PC-9 (cell line): Measurements from ENCODE around the gene MB21D2. TPM values are rescaled to one million over a fixed set of nuclear protein-coding genes. Genes with fewer than 3 reads are reported as not detected.

Source experiments
- BruUV-seq: library from RNA; stranded (reverse); fragments of 400-500 nt; replicated peaks from 2 replicates; lab custom pipeline; 2021; lab: Mats Ljungman, UMichigan
- CTCF ChIA-PET: fragments of 300-600 bp; sonication (Branson Sonifier 250); formaldehyde crosslinking; loops from one replicate; lab custom pipeline; 2022; ENCODE audit warnings: antibody characterized with exemption; lab: Charles Lee
- POLR2A ChIA-PET: fragments of 300-600 bp; sonication (Branson Sonifier 250); formaldehyde crosslinking; loops from one replicate; lab custom pipeline; 2022; ENCODE audit warnings: antibody characterized with exemption; ENCODE audit not compliant: unreplicated experiment; lab: Charles Lee
- DNase-seq, 2 experiments: peaks; one replicate each; pipeline versions ENCODE4 v3.0.0 to v3.0.0-alpha.2; 2015 to 2022; ENCODE audit warnings: mixed read lengths in 1 of 2
- H2AFZ ChIP-seq: fragments of 200-600 bp; sonication (generic); 2 replicates; pipeline ENCODE4 v1.8.1; 2017; ENCODE audit warnings: antibody characterized with exemption
- H3F3A ChIP-seq: fragments of 200-600 bp; sonication (generic); 2 replicates; pipeline ENCODE4 v1.8.1; 2017; ENCODE audit warnings: antibody characterized with exemption, mild to moderate bottlenecking, low read depth; ENCODE audit not compliant: insufficient read depth
- H3K27ac ChIP-seq: fragments of 200-600 bp; sonication (generic); 2 replicates; pipeline ENCODE4 v1.6.1; 2016; ENCODE audit warnings: mixed run types
- H3K27me3 ChIP-seq: fragments of 200-600 bp; sonication (generic); 2 replicates; pipeline ENCODE4 v1.6.1; 2016; ENCODE audit warnings: low read depth, mixed run types; ENCODE audit not compliant: insufficient read depth
- H3K36me3 ChIP-seq: fragments of 200-600 bp; sonication (generic); 2 replicates; pipeline ENCODE4 v1.6.1; 2016; ENCODE audit warnings: low read depth, mixed run types
- H3K4me1 ChIP-seq: fragments of 200-600 bp; sonication (generic); replicated peaks from 2 replicates; pipeline ENCODE4 v1.6.1; 2016; ENCODE audit warnings: mixed run types; ENCODE audit not compliant: insufficient read depth
- H3K4me2 ChIP-seq: fragments of 200-600 bp; sonication (generic); 2 replicates; pipeline ENCODE4 v1.6.1; 2017; ENCODE audit warnings: mixed run types
- H3K4me3 ChIP-seq: fragments of 200-600 bp; sonication (generic); 2 replicates; pipeline ENCODE4 v1.6.1; 2016; ENCODE audit warnings: mixed run types
- H3K79me2 ChIP-seq: fragments of 200-600 bp; sonication (generic); 2 replicates; pipeline ENCODE4 v1.6.1; 2017; ENCODE audit warnings: low read depth, mixed run types
- H3K9me2 ChIP-seq: fragments of 200-600 bp; sonication (generic); 2 replicates; pipeline ENCODE4 v1.8.1; 2017; ENCODE audit warnings: mild to moderate bottlenecking; ENCODE audit not compliant: insufficient read depth
- H3K9me3 ChIP-seq: fragments of 200-600 bp; sonication (generic); 2 replicates; pipeline ENCODE4 v1.8.1; 2016; ENCODE audit warnings: low read depth; ENCODE audit not compliant: insufficient read depth
- H4K20me1 ChIP-seq: fragments of 200-600 bp; sonication (generic); 2 replicates; pipeline ENCODE4 v1.8.1; 2017; ENCODE audit not compliant: insufficient read depth
- CTCF ChIP-seq: fragments of 200-600 bp; sonication (generic); conservative IDR thresholded peaks from 2 replicates; pipeline ENCODE4 v1.6.1; 2017; ENCODE audit warnings: mixed run types, antibody characterized with exemption, mild to moderate bottlenecking, moderate library complexity
- EZH2 ChIP-seq: fragments of 200-600 bp; sonication (generic); IDR thresholded peaks from 2 replicates; pipeline ENCODE4 v1.8.0; 2017; ENCODE audit warnings: antibody characterized with exemption, low read depth
- intact Hi-C: fragments of 100-400 bp; cut with micrococcal nuclease; formaldehyde crosslinking; loops from one replicate; pipeline ENCODE4 v1.10.0; 2022; ENCODE audit not compliant: unreplicated experiment
- total RNA-seq: library from RNA; stranded (reverse); gene quantifications from 2 replicates; pipeline ENCODE4 v1.2.3, GENCODE V29; 2021

MB21D2 gene
- total RNA-seq, 1 experiment from 2014 or later = 5.1 TPM

- no peak overlapping the region for H3K4me2 ChIP-seq
- TF ChIP-seq CTCF (no peak), EZH2 (no peak)
- BruUV-seq = no TSS peak
Observed at GRCh38 chr3:192927016-192927415, 9.4 kb upstream of the MB21D2 start.

GRCh38 chr3:192923731-192924130, 6.1 kb upstream of the MB21D2 start:
- BruUV-seq = no TSS peak
- no peaks in the 10 kb centered on the region for H3K79me2 ChIP-seq
- intact Hi-C loops = loop anchor here (10.0 kb wide), 1 partner anchor 359 kb away; no protein-coding TSS in a partner anchor
- ChIA-PET CTCF (interaction anchor here (0.5 kb wide), 1 partner anchor 111 kb away, joined by 8 read pairs; no protein-coding TSS in a partner anchor), POLR2A (interaction anchor here (0.8 kb wide), 1 partner anchor 72 kb away, joined by 4 read pairs; no protein-coding TSS in a partner anchor)
- no peaks in the 10 kb centered on the region; the same call in 1 of the 2 replicates for H3F3A ChIP-seq
- H3K36me3 ChIP-seq = no peaks in the 10 kb centered on the region
- TF ChIP-seq CTCF = no peak
- TF ChIP-seq EZH2 = no peak
- H3K4me2 ChIP-seq = no peak overlapping the region
- no peak overlapping the region for H2AFZ ChIP-seq
- H3K9me2 ChIP-seq = no peaks in the 10 kb centered on the region
- no peak overlapping the region for H3K27ac ChIP-seq
- H3K4me3 ChIP-seq = no peak overlapping the region
- no peaks in the 10 kb centered on the region for H3K27me3 ChIP-seq
- H3K9me3 ChIP-seq = no peaks in the 10 kb centered on the region
- no peaks in the 10 kb centered on the region for H4K20me1 ChIP-seq
- DNase-seq = peak; percentile 18 to 64
- H3K4me1 ChIP-seq = peaks cover 3% of the 10 kb centered on the region

More at GRCh38 chr3:192927016-192927415, 9.4 kb upstream of the MB21D2 start:
- Histone ChIP-seq H3K27ac (no peak overlapping the region), H3K79me2 (no peaks in the 10 kb centered on the region), H4K20me1 (no peaks in the 10 kb centered on the region), H3K4me3 (no peak overlapping the region), H3F3A (no peaks in the 10 kb centered on the region), H2AFZ (no peak overlapping the region), H3K4me1 (no peaks in the 10 kb centered on the region), H3K27me3 (no peaks in the 10 kb centered on the region), H3K9me2 (no peaks in the 10 kb centered on the region), H3K36me3 (no peaks in the 10 kb centered on the region), H3K9me3 (no peaks in the 10 kb centered on the region)
- ChIA-PET CTCF (no interaction called here), POLR2A (interaction anchor here (0.6 kb wide), 1 partner anchor 13 kb away, joined by 4 read pairs; no protein-coding TSS in a partner anchor)
- intact Hi-C loops = loop anchor here (10.0 kb wide), 1 partner anchor 362 kb away; no protein-coding TSS in a partner anchor
- no peak for DNase-seq

- H3F3A ChIP-seq = peaks cover 11% of the 10 kb centered on the region; the same call in 1 of the 2 replicates
- no TSS peak for BruUV-seq
- ChIA-PET POLR2A (no interaction called here), CTCF (no interaction called here)
- no peaks in the 10 kb centered on the region for H3K9me2 ChIP-seq
- no peak overlapping the region for H3K4me3 ChIP-seq
- intact Hi-C loops = loop anchor here (10.0 kb wide), 1 partner anchor 357 kb away; no protein-coding TSS in a partner anchor
- H3K4me2 ChIP-seq = no peak overlapping the region
- 0 out of 2 replicates have a peak, but pooled peaks cover under 1% of the 10 kb centered on the region for H3K79me2 ChIP-seq
- H3K36me3 ChIP-seq = no peaks in the 10 kb centered on the region
- H3K4me1 ChIP-seq = peaks cover 7% of the 10 kb centered on the region
- H4K20me1 ChIP-seq = no peaks in the 10 kb centered on the region
- TF ChIP-seq EZH2 (no peak), CTCF (no peak)
- no peak overlapping the region for H2AFZ ChIP-seq
- H3K9me3 ChIP-seq = no peaks in the 10 kb centered on the region
- DNase-seq = no peak
- H3K27me3 ChIP-seq = no peaks in the 10 kb centered on the region
- no peak overlapping the region for H3K27ac ChIP-seq
Observed at GRCh38 chr3:192921793-192922192, 4.1 kb upstream of the MB21D2 start.
